Osteoblast (primary cell): ENCODE results near the gene SHROOM1. TPM values are rescaled to one million over a fixed set of nuclear protein-coding genes. Genes with fewer than 3 reads are reported as not detected.

Experiments
- DNase-seq: peaks from one replicate; pipeline ENCODE4 v3.0.0; 2011; ENCODE audit warnings: low spot score, mixed read lengths; ENCODE audit not compliant: insufficient read length; ENCODE audit errors: missing footprints
- H2AFZ ChIP-seq: 2 replicates; pipeline ENCODE4 v1.6.0; 2011; ENCODE audit warnings: mild to moderate bottlenecking, low read length
- H3K27ac ChIP-seq: 2 replicates; pipeline ENCODE4 v1.5.1; 2011; ENCODE audit warnings: mild to moderate bottlenecking, low read depth, low read length, moderate library complexity
- H3K27me3 ChIP-seq: 2 replicates; pipeline ENCODE4 v1.6.0; 2012; ENCODE audit warnings: mild to moderate bottlenecking, control low read depth, inconsistent platforms, low read length, moderate library complexity; ENCODE audit not compliant: insufficient read depth
- H3K36me3 ChIP-seq: 2 replicates; pipeline ENCODE4 v1.5.1; 2011; ENCODE audit warnings: mild to moderate bottlenecking, low read length, control low read depth, moderate library complexity; ENCODE audit not compliant: insufficient read depth
- H3K4me1 ChIP-seq: 2 replicates; pipeline ENCODE4 v1.5.1; 2011; ENCODE audit warnings: mild to moderate bottlenecking, low read length, control low read depth, moderate library complexity; ENCODE audit not compliant: insufficient read depth
- H3K4me2 ChIP-seq: 2 replicates; pipeline ENCODE4 v1.6.0; 2011; ENCODE audit warnings: mild to moderate bottlenecking, low read length; ENCODE audit not compliant: insufficient read depth
- H3K4me3 ChIP-seq: fragments of 200-600 bp; sonication (generic); 3 replicates; pipeline ENCODE4 v1.5.1; 2012; ENCODE audit warnings: mild to moderate bottlenecking, low read length, inconsistent platforms; ENCODE audit not compliant: insufficient read depth
- H3K79me2 ChIP-seq: 2 replicates; pipeline ENCODE4 v1.6.0; 2012; ENCODE audit warnings: mild to moderate bottlenecking, low read length, control low read depth, inconsistent platforms; ENCODE audit not compliant: insufficient read depth
- H3K9me3 ChIP-seq: 2 replicates; pipeline ENCODE4 v1.5.1; 2011; ENCODE audit warnings: low read depth, low read length, control low read depth
- H4K20me1 ChIP-seq: 2 replicates; pipeline ENCODE4 v1.6.0; 2012; ENCODE audit warnings: mild to moderate bottlenecking, low read length, control low read depth; ENCODE audit not compliant: insufficient read depth
- total RNA-seq: library from RNA; depleted of rRNA; stranded (reverse); fragments of >200 nt; gene quantifications from 2 replicates; pipeline ENCODE4 v1.2.3, GENCODE V29; 2012
- TF ChIP-seq, protein P1 (sequence below): IDR thresholded peaks from 2 replicates; pipeline ENCODE4 v1.5.1; 2011; ENCODE audit warnings: mild to moderate bottlenecking, low read depth, low read length, moderate library complexity; ENCODE audit errors: extremely low read depth

Gene SHROOM1
- total RNA-seq, 1 donor: 4.7 TPM

DNA sequence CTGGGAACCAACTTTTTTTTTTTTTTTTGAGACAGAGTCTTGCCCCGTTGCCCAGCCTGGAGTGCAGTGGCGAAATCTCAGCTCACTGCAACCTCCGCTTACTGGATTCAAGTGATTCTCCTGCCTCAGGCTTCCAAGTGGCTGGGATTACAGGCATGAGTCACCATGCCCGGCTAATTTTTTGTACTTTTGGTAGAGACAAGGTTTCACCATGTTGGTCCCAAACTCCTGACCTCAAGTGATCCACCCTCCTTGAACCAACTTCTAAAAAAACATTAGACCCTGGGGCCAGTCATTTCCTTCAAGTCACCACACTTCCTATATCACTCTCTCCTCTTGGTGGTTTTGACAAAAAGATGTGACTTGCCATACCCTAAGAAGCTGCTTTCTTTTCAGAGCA lies 10.9 kb upstream of the SHROOM1 start:
- TF ChIP-seq, protein P1, sequence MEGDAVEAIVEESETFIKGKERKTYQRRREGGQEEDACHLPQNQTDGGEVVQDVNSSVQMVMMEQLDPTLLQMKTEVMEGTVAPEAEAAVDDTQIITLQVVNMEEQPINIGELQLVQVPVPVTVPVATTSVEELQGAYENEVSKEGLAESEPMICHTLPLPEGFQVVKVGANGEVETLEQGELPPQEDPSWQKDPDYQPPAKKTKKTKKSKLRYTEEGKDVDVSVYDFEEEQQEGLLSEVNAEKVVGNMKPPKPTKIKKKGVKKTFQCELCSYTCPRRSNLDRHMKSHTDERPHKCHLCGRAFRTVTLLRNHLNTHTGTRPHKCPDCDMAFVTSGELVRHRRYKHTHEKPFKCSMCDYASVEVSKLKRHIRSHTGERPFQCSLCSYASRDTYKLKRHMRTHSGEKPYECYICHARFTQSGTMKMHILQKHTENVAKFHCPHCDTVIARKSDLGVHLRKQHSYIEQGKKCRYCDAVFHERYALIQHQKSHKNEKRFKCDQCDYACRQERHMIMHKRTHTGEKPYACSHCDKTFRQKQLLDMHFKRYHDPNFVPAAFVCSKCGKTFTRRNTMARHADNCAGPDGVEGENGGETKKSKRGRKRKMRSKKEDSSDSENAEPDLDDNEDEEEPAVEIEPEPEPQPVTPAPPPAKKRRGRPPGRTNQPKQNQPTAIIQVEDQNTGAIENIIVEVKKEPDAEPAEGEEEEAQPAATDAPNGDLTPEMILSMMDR: no peak
- Histone ChIP-seq H3K27ac (no peak overlapping the region), H3K79me2 (no peaks in the 10 kb centered on the region), H3K4me1 (peaks cover 24% of the 10 kb centered on the region), H3K4me2 (no peak overlapping the region), H2AFZ (no peak overlapping the region), H3K9me3 (no peaks in the 10 kb centered on the region), H4K20me1 (no peaks in the 10 kb centered on the region), H3K36me3 (no peaks in the 10 kb centered on the region), H3K27me3 (no peaks in the 10 kb centered on the region), H3K4me3 (no peak overlapping the region)
- DNase-seq: peak; percentile 2

GRCh38 chr5:132840896-132841295 lies 10.4 kb upstream of the SHROOM1 start:
- Histone ChIP-seq H2AFZ (no peak overlapping the region), H3K4me1 (peaks cover 24% of the 10 kb centered on the region), H4K20me1 (no peaks in the 10 kb centered on the region), H3K27ac (no peak overlapping the region), H3K4me3 (no peak overlapping the region), H3K36me3 (no peaks in the 10 kb centered on the region), H3K9me3 (no peaks in the 10 kb centered on the region), H3K4me2 (no peak overlapping the region), H3K79me2 (no peaks in the 10 kb centered on the region), H3K27me3 (no peaks in the 10 kb centered on the region)
- DNase-seq: peak; percentile 48
- TF ChIP-seq, protein P1: no peak

- Histone ChIP-seq H3K4me1 (peaks cover 24% of the 10 kb centered on the region), H3K79me2 (no peaks in the 10 kb centered on the region), H3K27me3 (no peaks in the 10 kb centered on the region), H4K20me1 (no peaks in the 10 kb centered on the region), H3K4me2 (peak overlapping the region; percentile 37), H3K9me3 (no peaks in the 10 kb centered on the region), H3K4me3 (no peak overlapping the region), H3K36me3 (no peaks in the 10 kb centered on the region), H2AFZ (peak overlapping the region; percentile 74), H3K27ac (no peak overlapping the region)
- TF ChIP-seq, protein P1: no peak
- DNase-seq: no peak
These were observed 9.9 kb upstream of the SHROOM1 start for GRCh38 chr5:132840313-132840712.

DNA sequence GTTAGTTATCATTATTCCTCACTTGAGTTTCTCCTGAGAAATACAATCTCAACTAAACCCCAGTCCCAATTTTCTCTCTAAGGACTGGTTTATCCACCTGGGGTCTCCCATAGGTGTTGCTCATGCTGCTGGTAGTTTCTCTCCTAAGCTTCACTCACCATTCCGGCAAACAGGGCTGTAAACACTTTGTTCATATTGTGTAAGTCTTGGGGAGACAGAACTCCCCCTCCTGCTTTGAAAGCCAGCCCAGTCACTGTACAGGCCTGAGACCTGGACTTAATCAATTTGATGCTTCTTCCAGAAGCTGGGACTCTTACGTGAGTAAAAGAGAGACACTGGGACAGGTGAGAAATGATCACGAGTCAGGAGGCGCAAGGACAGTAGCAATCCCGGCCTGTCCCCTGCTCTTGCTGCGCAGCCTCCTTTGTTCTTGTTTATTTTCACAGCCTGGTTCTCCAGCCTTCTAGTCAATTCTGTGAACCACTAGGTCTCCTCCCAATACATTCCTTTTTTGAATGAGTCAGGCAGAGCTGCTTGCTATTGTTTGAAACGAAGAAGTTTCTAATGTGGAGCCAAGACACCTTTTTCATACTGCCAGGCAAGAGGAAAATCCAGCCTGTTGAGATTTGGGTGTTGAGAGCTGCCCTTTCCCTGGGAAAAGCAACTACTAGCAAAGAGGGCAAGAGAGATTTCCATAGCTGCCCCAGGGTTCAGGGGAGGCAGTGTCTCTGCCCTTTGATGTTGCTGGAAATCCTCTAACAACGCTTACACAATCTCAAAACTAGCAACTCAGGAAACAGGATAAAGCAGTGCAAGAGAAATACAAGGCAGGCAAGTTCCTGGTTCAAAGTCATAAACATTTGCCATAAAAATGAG lies 9.2 kb upstream of the SHROOM1 start:
- peak; percentile 47 for DNase-seq
- Histone ChIP-seq H3K27ac (no peak overlapping the region), H3K4me2 (peak overlapping the region; percentile 37), H3K4me1 (peaks cover 24% of the 10 kb centered on the region), H3K27me3 (no peaks in the 10 kb centered on the region), H3K79me2 (no peaks in the 10 kb centered on the region), H4K20me1 (no peaks in the 10 kb centered on the region), H3K36me3 (no peaks in the 10 kb centered on the region), H3K9me3 (no peaks in the 10 kb centered on the region), H2AFZ (peak overlapping the region; percentile 74), H3K4me3 (no peak overlapping the region)
- TF ChIP-seq, protein P1: no peak
